Breast epithelium (tissue), 3 donors: ENCODE results near the gene GOLGA7B.

Source experiments
- POLR2A ChIP-seq: fragments of 450-650 bp; IDR thresholded peaks from one replicate; pipeline ENCODE4 v1.6.1; 2016; ENCODE audit warnings: antibody characterized with exemption, mild to moderate bottlenecking, moderate library complexity
- POLR2AphosphoS5 ChIP-seq, 3 donors: sonication (generic); formaldehyde crosslinking; IDR thresholded peaks; one replicate each; pipeline ENCODE4 v1.6.1; 2017; ENCODE audit warnings: antibody characterized with exemption in 3 of 3
- TF ChIP-seq, protein P1 (sequence below), 3 donors: fragments of 450-650 bp; IDR thresholded peaks; one replicate each; pipeline ENCODE4 v1.5.1; 2016 to 2017; ENCODE audit warnings: antibody characterized with exemption in 3 of 3, mild to moderate bottlenecking in 3 of 3, moderate library complexity in 3 of 3

- TF ChIP-seq, protein P1, sequence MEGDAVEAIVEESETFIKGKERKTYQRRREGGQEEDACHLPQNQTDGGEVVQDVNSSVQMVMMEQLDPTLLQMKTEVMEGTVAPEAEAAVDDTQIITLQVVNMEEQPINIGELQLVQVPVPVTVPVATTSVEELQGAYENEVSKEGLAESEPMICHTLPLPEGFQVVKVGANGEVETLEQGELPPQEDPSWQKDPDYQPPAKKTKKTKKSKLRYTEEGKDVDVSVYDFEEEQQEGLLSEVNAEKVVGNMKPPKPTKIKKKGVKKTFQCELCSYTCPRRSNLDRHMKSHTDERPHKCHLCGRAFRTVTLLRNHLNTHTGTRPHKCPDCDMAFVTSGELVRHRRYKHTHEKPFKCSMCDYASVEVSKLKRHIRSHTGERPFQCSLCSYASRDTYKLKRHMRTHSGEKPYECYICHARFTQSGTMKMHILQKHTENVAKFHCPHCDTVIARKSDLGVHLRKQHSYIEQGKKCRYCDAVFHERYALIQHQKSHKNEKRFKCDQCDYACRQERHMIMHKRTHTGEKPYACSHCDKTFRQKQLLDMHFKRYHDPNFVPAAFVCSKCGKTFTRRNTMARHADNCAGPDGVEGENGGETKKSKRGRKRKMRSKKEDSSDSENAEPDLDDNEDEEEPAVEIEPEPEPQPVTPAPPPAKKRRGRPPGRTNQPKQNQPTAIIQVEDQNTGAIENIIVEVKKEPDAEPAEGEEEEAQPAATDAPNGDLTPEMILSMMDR (IDR thresholded peaks at IDR 0.05): no peak
- TF ChIP-seq POLR2A (no peak), POLR2AphosphoS5 (IDR thresholded peaks at IDR 0.05) (no peak)
Observed at GRCh38 chr10:97854743-97855142, 5.1 kb downstream of the GOLGA7B start.
